ENCODE measurements around the gene MOCS1.
A peak's percentile ranks its signal among the peaks of the same experiment; 100 is the strongest.

Gene MOCS1

DNA sequence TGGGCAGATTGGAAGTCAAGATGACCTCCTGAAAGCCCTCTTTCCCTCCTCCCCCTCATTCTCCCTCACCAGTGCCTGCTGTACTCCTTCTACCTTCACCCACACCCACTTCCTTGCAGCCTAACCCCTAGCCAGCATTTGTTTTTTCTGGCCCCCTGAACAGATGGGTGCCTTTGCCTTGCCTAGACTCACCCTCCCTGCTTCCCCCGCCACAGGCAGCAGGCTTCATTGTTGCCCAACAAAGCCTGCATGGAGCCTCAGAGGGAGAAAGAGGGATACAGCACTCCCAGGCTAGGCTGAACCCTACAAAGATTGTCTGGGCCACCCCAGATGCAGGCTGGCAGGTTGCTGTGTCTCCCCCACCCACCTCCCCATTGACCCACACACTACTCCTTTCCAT is 2.7 kb downstream of the MOCS1 start:
- Histone ChIP-seq H3K27ac (peak overlapping the region; percentile 32 to 95), H3K4me3 (peak overlapping the region; percentile 95)

DNA sequence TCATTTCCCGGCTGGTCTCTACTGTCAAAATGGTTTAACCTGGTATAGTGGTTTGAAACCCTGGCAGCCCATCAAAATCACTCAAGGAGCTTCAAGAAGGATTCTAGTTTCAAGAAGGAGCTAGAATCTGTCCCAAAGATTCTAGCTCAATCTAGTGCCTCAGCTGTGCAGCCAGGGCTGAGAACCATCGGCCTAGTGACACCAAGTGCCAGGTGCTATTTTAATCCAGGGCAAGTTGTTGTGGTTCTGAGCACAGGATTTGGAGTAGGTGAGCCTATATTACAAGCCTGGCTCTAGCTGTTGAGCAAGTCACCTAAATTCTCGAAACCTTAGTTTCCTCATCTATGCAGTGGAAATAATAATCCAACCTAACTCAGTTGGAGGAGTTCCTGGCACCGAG is 3.7 kb downstream of the MOCS1 start:
- peak overlapping the region; percentile 95 for H3K4me3 ChIP-seq
- peak overlapping the region; percentile 51 to 95 for H3K27ac ChIP-seq
- peak; percentile 55 for DNase-seq (ENCODE audit: low spot score)
- TF ChIP-seq, protein P1, sequence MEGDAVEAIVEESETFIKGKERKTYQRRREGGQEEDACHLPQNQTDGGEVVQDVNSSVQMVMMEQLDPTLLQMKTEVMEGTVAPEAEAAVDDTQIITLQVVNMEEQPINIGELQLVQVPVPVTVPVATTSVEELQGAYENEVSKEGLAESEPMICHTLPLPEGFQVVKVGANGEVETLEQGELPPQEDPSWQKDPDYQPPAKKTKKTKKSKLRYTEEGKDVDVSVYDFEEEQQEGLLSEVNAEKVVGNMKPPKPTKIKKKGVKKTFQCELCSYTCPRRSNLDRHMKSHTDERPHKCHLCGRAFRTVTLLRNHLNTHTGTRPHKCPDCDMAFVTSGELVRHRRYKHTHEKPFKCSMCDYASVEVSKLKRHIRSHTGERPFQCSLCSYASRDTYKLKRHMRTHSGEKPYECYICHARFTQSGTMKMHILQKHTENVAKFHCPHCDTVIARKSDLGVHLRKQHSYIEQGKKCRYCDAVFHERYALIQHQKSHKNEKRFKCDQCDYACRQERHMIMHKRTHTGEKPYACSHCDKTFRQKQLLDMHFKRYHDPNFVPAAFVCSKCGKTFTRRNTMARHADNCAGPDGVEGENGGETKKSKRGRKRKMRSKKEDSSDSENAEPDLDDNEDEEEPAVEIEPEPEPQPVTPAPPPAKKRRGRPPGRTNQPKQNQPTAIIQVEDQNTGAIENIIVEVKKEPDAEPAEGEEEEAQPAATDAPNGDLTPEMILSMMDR (IDR thresholded peaks at IDR 0.05) = no peak

More for the DNA sequence above, 2.7 kb downstream of the MOCS1 start:
- TF ChIP-seq, protein P1 (IDR thresholded peaks at IDR 0.05) = no peak
- DNase-seq (ENCODE audit: low spot score) = peak; percentile 53

DNA sequence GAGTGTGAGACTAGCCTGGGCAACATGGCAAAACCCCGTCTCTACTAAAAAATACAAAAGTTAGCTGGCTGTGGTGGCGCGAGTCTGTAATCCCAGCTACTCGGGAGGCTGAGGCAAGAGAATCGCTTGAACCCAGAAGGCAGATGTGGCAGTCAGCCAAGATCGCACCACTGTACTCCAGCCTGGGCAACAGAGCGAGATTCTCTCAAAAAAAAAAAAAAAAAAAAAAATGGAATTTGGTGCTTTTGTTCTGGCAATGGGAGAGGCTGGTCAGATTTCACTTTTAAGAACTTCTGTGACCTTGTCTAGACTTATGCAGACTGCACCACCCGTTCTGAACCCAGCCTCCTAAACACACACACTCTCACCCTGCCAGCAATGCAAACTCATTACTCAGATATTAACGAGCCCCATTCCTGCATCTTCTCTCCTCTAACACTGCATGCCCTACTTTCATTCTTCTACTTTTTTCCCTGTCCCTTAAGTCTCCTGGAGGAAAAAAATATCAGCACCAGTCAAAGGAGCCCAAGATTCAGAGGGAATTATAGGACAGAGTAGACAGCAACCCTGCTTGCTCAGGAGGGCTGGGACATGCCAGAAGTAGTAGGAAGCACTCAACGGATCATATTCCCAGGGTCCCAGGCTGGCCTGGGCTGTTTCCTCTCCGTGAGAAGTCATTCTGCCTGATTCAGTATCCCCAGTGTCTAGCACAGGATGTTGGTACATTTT is 4.4 kb downstream of the MOCS1 start:
- Histone ChIP-seq H3K4me3 (peak overlapping the region; percentile 95), H3K27ac (peak overlapping the region; percentile 51 to 95)
- peak; percentile 64 for DNase-seq (ENCODE audit: low spot score)
- TF ChIP-seq, protein P1 (IDR thresholded peaks at IDR 0.05) = no peak

DNA sequence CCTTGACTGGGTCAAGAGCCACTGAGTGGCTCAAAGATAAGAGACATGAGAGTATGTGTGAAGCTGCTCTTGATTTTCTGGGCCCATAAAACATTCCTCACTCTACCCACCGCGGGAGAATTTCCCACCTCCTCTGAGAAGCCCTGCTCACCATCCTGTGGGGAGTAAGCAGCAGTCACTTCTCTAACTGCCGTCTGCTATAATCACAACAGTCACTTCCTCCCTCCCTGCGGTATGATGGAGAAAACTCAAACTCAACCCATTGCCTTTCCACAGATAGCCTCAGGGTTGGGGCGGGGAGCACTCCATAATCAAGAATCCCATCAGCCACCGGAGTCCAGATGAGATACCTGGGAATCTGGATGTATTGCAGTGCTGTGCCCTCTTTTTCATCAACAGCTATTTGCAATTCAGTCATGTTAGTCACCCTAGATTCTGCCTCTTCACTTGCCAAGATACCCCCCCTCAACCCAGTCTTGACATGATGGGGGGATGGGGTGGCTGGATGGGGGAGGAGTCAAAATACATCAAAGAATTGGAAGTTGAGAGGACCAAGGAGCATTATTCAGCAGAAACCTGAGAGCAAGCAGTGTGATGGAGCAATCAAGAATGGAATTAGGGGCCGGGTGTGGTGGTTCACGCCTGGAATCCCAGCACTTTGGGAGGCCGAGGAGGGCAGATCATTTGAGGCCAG is 5.1 kb downstream of the MOCS1 start:
- TF ChIP-seq, protein P1 (IDR thresholded peaks at IDR 0.05) = no peak
- Histone ChIP-seq H3K4me3 (peak overlapping the region; percentile 0), H3K27ac (peak overlapping the region in 1 of 2 donors; percentile 59)
- peak; percentile 46 for DNase-seq (ENCODE audit: low spot score)

DNA sequence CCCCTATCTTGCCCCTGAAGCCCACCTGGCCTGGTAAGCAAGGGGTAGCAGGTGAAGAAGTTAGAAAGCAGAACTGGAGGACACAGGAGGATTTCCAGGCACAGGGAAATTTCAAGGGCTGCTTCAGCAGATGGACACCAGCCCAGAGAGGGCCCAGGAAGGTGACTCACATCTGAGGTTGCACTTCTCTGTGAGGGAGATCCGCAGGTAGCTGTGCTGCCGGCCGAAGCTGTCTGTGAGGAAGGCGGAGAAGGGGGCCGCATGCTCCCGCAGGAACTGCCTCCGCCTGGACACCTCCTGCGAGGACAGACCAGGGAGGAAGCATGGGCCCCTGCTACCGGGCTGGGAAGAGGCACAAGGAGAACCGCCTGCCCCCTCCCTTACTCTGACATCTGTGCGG is 7.1 kb downstream of the MOCS1 start:
- Histone ChIP-seq H3K4me3 (no peak overlapping the region), H3K27ac (peak overlapping the region in 1 of 2 donors; percentile 71)
- peak; percentile 69 for DNase-seq (ENCODE audit: low spot score)
- TF ChIP-seq, protein P1 (IDR thresholded peaks at IDR 0.05) = no peak

DNA sequence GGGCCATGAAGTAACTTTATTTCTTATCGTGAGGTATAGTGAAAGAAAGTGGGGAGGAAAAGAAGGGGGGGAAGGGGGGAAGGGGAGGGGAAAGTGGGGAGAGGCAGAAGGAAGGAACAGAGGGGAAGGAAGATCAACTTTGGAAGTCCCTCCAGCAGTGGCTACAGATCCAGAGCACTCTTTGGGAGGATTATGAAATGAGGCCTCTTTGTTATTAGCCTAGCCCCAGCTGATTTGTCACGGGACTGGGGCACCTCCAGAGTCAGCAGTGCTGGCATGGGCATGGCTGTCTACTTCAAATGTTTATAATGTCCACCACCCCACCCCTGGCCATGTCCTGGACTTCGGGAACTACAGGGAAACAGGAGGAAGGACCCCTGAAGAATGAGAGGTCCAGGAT is 7.6 kb downstream of the MOCS1 start:
- H3K27ac ChIP-seq = peak overlapping the region in 1 of 2 donors; percentile 71
- no peak for DNase-seq (ENCODE audit: low spot score)
- H3K4me3 ChIP-seq = no peak overlapping the region
- TF ChIP-seq, protein P1 (IDR thresholded peaks at IDR 0.05) = no peak

DNA sequence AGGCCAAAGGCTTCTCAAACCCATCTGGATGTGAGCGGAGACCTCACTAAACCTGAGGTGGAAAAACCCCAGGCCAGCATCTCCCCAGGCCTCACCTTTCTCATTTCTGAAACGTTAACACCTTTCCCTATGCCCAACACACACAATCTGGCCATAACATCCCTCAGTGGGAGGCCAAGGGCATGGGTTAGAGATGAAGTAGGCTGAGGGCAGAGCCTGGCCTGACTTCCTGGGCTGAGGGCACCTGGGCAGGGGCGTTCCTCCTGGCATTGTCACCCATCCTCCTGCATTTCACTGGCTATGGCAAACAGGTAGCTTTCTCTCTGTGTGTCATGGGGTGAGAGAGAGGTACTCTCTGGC is 8.4 kb downstream of the MOCS1 start:
- TF ChIP-seq, protein P1 (IDR thresholded peaks at IDR 0.05) = no peak
- DNase-seq (ENCODE audit: low spot score) = peak; percentile 65
- no peak overlapping the region for H3K27ac ChIP-seq
- no peak overlapping the region for H3K4me3 ChIP-seq

Data from coronary artery (tissue), 2 donors.